ENCODE data around the gene GALNT10. TPM values are rescaled to one million over a fixed set of nuclear protein-coding genes. Genes with fewer than 3 reads are reported as not detected.

The GALNT10 gene
- total RNA-seq, 1 donor from 2014 or later: 93.8 TPM

- no peak overlapping the region for H3K27ac ChIP-seq
- no peak overlapping the region for H3K4me3 ChIP-seq
- H3K36me3 ChIP-seq: no peaks in the 10 kb centered on the region
- ATAC-seq (no peak), DNase-seq (no peak)
- H3K4me1 ChIP-seq: no peaks in the 10 kb centered on the region
- TF ChIP-seq, protein P1, sequence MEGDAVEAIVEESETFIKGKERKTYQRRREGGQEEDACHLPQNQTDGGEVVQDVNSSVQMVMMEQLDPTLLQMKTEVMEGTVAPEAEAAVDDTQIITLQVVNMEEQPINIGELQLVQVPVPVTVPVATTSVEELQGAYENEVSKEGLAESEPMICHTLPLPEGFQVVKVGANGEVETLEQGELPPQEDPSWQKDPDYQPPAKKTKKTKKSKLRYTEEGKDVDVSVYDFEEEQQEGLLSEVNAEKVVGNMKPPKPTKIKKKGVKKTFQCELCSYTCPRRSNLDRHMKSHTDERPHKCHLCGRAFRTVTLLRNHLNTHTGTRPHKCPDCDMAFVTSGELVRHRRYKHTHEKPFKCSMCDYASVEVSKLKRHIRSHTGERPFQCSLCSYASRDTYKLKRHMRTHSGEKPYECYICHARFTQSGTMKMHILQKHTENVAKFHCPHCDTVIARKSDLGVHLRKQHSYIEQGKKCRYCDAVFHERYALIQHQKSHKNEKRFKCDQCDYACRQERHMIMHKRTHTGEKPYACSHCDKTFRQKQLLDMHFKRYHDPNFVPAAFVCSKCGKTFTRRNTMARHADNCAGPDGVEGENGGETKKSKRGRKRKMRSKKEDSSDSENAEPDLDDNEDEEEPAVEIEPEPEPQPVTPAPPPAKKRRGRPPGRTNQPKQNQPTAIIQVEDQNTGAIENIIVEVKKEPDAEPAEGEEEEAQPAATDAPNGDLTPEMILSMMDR (IDR thresholded peaks at IDR 0.05): no peak
- no peaks in the 10 kb centered on the region for H3K27me3 ChIP-seq
- intact Hi-C loops (cut with DNase I): no loop called here
- no peaks in the 10 kb centered on the region for H3K9me3 ChIP-seq
Observed at GRCh38 chr5:154234551-154234950, 44.0 kb downstream of the GALNT10 start.

DNA sequence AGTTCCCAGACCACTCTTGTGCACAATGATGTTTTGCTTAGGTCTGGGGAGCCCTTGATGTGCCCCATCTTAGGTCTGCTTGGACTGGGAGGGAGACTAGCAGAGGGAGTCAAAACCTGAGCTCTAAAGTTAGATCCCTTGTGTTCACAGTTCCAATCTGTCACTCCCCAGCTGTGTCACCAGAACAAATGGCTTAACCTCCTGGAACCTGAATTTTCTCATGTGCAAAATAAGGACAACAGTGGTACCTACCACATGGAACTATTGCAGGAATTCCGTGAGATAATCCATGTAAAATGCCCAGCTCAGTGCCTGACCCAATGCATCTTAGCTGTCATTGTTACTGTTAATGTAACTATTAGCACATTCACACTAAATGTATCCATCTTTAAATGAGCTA is 45.5 kb downstream of the GALNT10 start:
- Histone ChIP-seq H3K4me1 (no peaks in the 10 kb centered on the region), H3K27me3 (no peaks in the 10 kb centered on the region), H3K9me3 (no peaks in the 10 kb centered on the region), H3K27ac (no peak overlapping the region), H3K4me3 (no peak overlapping the region), H3K36me3 (no peaks in the 10 kb centered on the region)
- TF ChIP-seq, protein P1 (IDR thresholded peaks at IDR 0.05): no peak
- intact Hi-C loops (cut with DNase I): no loop called here
- ATAC-seq: no peak
- no peak for DNase-seq

DNA sequence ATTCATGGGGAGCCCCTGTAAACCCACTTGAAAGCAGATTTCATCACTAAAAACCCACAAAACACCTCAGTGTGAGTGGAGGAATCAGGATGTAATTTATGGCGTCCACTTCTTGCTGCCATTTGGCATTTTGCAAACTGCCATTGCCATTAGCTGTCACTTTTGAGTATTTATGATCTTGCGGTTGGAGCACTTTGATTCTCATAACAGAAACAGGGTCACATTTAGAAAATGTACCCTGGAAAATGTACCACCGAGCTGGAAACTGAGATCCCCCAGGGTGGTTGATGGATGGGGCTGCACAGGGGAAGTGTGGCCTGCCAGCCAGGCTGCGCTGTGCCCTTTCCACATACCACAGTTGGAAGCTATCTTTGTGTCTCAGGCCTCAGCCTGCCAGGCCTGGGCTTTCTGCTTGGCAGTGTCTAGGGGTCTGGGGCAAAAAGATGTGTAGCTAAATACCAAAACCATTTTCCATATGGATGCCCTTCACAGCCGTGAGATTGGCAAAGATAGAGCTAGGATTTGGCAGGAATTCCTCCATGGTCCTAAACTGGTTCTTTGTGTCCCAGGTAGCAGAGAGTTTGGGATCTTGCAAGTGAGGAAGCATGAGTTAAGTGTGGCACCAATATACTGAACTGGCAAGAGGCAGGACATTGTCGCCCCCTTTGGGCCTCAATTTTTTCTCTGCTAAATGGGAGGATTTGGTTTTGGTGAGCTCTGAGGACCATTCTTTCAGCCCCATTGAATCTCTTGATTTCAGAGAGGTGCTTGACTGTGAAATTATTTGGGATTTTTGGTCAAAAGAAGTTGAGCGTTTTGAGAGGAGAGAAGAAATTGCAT is 46.2 kb downstream of the GALNT10 start:
- Histone ChIP-seq H3K9me3 (no peaks in the 10 kb centered on the region), H3K27me3 (no peaks in the 10 kb centered on the region), H3K27ac (no peak overlapping the region), H3K4me1 (no peaks in the 10 kb centered on the region), H3K36me3 (no peaks in the 10 kb centered on the region), H3K4me3 (no peak overlapping the region)
- intact Hi-C loops (cut with DNase I): no loop called here
- no peak for DNase-seq
- no peak for ATAC-seq
- TF ChIP-seq, protein P1 (IDR thresholded peaks at IDR 0.05): no peak

DNA sequence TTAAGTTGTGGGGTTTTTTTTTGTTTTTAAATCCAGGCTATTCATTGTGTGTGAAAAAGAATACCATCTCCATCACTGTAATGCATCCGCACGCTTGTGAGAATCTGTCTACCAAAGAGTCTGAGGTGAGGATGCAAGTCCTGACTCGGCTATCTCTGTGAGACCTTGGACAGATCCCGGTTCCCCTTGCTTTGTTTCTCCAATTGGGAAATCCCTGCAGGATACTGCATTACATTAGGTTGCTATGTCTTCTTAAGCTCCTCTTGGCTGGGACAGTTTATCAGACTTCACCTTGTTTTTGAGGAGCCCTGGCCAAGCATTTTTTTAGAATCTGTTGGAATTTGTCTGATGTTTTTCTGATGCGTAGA is 46.8 kb downstream of the GALNT10 start:
- H3K9me3 ChIP-seq: no peaks in the 10 kb centered on the region
- intact Hi-C loops (cut with DNase I): no loop called here
- TF ChIP-seq, protein P1 (IDR thresholded peaks at IDR 0.05): no peak
- H3K27me3 ChIP-seq: no peaks in the 10 kb centered on the region
- H3K36me3 ChIP-seq: no peaks in the 10 kb centered on the region
- no peak overlapping the region for H3K27ac ChIP-seq
- no peaks in the 10 kb centered on the region for H3K4me1 ChIP-seq
- DNase-seq (no peak), ATAC-seq (no peak)
- no peak overlapping the region for H3K4me3 ChIP-seq

- Histone ChIP-seq H3K4me1 (no peaks in the 10 kb centered on the region), H3K27ac (no peak overlapping the region), H3K27me3 (no peaks in the 10 kb centered on the region), H3K4me3 (no peak overlapping the region), H3K9me3 (no peaks in the 10 kb centered on the region), H3K36me3 (no peaks in the 10 kb centered on the region)
- intact Hi-C loops (cut with DNase I): no loop called here
- TF ChIP-seq, protein P1 (IDR thresholded peaks at IDR 0.05): no peak
- ATAC-seq: no peak
- no peak for DNase-seq
Observed at GRCh38 chr5:154237946-154238345, 47.4 kb downstream of the GALNT10 start.

All from upper lobe of right lung (tissue), 1 donor.